Tibial nerve (tissue), 4 donors: ENCODE data around the gene GABPB1.

Experiments
- EP300 ChIP-seq, 2 donors: sonication (generic); formaldehyde crosslinking; IDR thresholded peaks; one replicate each; pipeline ENCODE4 v1.6.1; 2017; ENCODE audit warnings: antibody characterized with exemption in 2 of 2, mild to moderate bottlenecking in 1 of 2
- TF ChIP-seq, protein P1 (sequence below), 5 experiments: fragments of 200-600 bp in 3 of 5; fragments of 450-650 bp in 2 of 5; sonication (generic) in 3 of 5; IDR thresholded peaks; one replicate each; pipeline ENCODE4 v1.5.1; 2016 to 2019; ENCODE audit warnings: antibody characterized with exemption in 5 of 5, mild to moderate bottlenecking in 3 of 5, moderate library complexity in 2 of 5

DNA sequence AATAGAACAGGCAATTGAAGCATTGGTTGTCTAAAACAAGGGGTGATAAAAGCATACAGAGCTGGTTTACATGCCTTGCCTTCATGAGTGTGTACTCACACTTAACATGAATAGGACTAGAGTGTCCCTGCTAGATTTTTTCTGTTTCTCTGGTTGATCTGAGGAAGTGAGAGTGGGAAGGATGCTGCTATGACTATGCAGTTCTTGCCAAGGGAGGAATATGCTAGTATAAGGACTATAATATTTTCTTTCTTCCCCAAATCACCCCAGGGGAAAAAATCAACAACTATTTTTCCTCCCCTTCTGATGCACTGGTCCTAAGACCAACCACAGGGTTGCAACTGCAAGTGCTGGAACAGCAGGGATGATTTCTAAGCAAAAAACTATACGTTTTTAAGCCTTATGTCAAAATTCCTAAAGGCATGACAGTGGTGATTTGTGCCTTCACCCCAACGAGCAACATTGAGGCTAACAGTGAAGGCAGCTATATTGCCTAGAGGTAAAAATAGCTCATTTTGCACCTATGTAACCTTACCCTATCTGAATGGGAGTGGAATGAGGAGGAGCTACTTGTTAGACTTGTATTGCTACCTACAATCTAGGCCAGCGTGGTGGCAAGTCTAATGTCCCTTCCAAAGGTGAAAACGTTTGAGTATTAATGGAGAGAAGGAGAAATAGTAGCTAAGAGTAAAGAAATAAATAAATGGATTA, 35.7 kb upstream of the GABPB1 start:
- TF ChIP-seq, protein P1, sequence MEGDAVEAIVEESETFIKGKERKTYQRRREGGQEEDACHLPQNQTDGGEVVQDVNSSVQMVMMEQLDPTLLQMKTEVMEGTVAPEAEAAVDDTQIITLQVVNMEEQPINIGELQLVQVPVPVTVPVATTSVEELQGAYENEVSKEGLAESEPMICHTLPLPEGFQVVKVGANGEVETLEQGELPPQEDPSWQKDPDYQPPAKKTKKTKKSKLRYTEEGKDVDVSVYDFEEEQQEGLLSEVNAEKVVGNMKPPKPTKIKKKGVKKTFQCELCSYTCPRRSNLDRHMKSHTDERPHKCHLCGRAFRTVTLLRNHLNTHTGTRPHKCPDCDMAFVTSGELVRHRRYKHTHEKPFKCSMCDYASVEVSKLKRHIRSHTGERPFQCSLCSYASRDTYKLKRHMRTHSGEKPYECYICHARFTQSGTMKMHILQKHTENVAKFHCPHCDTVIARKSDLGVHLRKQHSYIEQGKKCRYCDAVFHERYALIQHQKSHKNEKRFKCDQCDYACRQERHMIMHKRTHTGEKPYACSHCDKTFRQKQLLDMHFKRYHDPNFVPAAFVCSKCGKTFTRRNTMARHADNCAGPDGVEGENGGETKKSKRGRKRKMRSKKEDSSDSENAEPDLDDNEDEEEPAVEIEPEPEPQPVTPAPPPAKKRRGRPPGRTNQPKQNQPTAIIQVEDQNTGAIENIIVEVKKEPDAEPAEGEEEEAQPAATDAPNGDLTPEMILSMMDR (IDR thresholded peaks at IDR 0.05): no peak
- TF ChIP-seq EP300 (IDR thresholded peaks at IDR 0.05): no peak
